ENCODE measurements around the gene MYLK2.
"Not testable (repeated sequence)": the region's sequence is repeated elsewhere in the genome, so short reads cannot be mapped to it uniquely, and the experiment has no call there.

The MYLK2 gene

GRCh38 chr20:31815408-31816188 lies 3.6 kb upstream of the MYLK2 start:
- DNase-seq: no peak

DNA sequence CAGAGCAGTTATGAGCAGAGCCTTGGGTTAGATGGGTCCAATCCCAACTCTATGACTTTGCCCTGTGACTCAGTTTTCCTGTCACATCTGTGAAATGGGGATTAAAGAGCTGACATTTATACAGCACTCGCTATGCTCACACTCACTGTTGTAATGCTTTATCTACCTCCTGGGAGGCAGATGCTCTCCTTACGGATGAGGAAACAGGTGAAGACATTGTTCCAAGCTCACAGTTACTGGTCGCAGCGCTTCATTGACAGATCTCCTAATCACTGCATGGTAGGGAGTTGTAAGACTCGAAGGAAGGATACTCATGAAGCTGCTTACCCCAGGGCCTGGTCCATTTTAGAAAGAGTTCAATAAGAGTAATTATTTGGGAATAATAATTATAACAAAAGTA lies 2.9 kb upstream of the MYLK2 start:
- no peak for DNase-seq

DNA sequence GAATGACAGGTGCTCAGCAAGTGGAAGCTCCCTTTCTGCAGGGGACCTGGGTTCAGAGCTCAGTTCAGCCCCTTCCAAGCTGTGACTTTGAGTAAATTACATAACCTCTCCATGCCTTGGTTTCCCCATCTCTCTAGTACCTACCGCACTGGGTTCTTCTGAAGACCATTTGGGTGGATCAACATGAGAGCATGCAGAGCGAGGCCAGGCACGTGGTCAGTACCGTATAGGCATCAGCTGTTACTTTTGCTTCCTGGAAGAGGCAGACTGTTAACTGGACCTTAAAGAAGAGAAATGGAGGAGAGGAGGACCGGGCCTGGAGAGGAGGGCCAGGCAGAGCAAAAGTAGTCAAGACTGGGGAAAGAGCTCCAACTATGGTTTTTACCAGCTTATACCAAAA lies 1.7 kb upstream of the MYLK2 start:
- DNase-seq: no peak

DNA sequence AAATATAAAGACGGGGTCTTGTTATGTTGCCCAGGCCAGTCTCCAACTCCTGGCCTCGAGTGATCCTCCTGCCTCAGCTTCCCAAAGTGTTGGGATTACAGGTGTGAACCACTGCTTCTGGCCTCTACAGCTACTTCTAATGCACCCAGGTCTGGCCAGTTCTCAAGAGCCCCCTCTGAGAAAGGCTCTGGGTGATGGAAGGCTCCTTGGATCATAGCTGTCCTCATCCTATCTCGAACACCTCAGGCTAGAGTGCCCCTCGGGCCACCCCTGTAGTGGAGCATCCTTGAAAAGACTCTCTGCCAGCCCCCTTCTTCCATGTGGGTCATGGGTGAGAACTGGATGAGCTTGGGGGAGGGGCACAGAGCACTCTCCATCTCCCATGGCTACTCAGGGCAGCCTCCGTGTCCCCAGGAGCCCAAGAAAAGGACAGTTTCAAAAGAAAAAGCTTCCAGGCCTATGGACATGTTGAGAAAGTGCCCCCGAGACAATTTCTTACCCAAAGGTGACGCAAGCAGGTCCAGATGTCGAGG lies 714 bp upstream of the MYLK2 start:
- no peak for DNase-seq

- no peak for DNase-seq
These were observed 1.1 kb downstream of the MYLK2 start for GRCh38 chr20:31820228-31820627.

- DNase-seq: no peak
These were observed 2.3 kb downstream of the MYLK2 start for GRCh38 chr20:31821427-31821826.

- DNase-seq: peak in 48 of 56 donors; percentile 5 to 83 (median 48)
These were observed 3.5 kb downstream of the MYLK2 start for GRCh38 chr20:31822421-31823330.

DNA sequence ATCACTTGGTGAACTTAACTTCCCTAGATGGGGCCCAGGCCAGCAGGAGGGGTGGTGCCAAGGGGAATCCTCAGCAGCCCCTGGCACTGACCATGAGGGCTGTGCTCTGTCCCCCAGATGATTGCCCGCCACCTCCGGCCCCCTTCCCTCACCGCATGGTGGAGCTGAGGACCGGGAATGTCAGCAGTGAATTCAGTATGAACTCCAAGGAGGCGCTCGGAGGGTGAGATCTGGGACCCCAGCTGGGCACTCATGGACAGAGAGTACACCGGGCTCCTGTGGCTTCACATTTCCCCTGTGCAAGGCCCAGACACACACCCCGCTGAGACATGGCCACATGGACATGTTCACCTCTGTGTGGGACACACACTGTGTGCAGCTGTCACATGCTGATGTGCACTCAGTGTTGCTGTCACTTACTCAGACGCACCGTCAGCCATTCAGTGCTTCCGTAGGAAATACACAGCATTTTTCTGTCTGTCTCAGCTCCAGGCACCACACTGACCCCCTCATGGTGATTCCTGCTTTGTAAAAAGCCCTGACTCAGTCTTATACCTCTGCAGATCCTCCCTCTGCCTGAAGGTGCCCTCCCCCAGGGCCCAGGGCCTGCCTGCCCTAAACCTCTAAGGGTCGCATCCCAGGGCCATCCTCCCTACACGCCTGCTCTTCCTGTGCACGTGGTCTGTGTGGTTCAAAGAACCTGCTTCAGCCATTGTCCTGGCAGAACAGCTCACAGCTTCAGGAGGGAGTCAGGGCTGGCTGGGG lies 4.4 kb downstream of the MYLK2 start:
- no peak for DNase-seq

- no peak for DNase-seq
These were observed 4.9 kb downstream of the MYLK2 start for GRCh38 chr20:31824125-31824485.

- no peak for DNase-seq
These were observed 5.6 kb downstream of the MYLK2 start for GRCh38 chr20:31824554-31825313.

- DNase-seq: no peak
These were observed 6.9 kb downstream of the MYLK2 start for GRCh38 chr20:31826074-31826473.

DNA sequence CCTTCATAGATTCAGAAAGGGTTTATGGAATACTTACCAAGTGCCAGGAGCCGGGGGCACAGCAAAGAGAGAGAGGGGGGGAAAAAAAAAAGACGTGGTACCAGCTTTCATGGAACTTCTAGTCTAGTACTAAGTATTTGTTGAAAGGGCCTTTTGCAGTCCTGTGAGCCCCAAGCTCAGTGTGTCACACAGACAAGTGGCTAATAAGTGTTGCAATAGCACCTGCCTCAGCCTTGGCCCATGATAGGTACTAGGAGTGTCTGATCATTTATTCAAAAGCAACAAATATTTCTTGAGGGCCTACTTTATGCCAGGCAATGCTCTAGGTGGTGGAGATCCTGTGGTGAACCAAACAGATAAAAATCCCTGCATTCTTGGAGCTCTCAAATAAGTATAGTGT lies 7.9 kb downstream of the MYLK2 start:
- DNase-seq: no peak

GRCh38 chr20:31828016-31828415 lies 8.9 kb downstream of the MYLK2 start:
- not testable (repeated sequence) for DNase-seq

DNA sequence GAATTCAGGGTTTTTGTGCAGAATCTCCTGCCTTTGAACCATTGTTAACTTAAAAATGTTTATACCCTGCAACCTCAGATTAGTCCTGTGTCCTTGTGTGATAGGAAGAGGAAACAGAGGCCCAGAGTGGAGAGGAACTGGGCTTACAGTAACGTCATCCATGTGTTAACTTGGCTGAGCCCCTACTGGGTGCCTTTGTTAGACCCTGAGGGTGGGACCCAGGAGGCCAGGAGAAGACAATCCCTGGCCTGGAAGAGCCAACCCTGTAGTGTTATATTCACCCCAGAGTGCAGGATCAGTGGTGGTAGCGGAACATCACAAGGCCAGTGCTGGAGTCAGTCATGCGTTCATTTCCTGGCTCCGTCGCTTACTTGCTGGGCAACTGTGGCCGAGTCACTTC lies 10.6 kb downstream of the MYLK2 start:
- DNase-seq: no peak

- DNase-seq: no peak
These were observed 11.3 kb downstream of the MYLK2 start for GRCh38 chr20:31830406-31830981.

DNA sequence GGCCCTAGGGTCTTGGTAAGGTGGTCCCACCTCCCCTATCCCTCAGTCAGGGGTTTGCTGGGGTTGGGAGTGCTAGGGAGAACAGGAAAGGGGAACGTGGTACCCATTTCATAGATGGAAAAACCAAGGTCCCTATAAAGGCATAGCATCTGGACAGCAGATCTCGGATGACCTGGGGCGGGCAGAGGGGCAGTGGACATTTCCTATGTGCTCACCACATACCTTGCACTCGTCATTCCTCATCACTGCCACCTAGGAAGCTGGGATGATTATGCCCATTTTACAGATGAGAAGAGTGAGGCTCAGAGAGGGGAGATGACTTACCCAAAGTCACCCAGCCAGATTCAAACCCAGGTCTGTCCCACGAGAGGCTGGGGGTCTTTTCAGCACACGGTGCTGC lies 12.1 kb downstream of the MYLK2 start:
- DNase-seq: no peak

GRCh38 chr20:31831771-31832306 lies 12.7 kb downstream of the MYLK2 start:
- peak in 1 of 56 donors; percentile 1 for DNase-seq

DNA sequence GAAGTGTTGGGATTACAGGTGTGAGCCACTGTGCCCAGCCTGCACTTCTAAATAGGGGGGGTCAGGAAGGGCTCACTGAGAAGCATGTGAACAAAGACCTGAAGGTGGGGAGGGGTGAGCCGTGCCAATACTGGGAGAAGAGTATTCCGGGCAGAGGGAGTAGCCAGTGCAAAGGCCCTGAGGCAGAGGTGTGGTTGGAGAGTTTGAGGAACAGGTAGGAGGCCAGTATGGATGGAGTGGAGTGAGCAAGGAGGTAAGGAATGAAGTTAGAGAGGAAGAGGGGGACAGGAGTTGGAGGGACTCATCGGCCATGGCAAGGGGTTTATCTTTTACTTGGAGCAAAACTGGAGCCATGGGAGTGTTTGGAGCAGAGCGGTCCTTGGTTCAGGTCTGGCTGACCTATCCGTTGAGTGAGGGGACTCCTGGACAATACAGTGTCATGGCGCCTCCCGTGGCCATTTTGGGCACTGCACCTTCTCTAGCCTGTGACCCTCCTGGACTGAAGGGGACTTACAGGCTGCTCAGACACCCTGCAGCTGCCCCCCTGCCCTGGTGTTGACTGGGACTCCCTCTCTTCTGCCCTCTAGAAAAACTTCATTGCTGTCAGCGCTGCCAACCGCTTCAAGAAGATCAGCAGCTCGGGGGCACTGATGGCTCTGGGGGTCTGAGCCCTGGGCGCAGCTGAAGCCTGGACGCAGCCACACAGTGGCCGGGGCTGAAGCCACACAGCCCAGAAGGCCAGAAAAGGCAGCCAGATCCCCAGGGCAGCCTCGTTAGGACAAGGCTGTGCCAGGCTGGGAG lies 14.2 kb downstream of the MYLK2 start:
- DNase-seq: peak in 18 of 56 donors; percentile 1 to 55 (median 8)

GRCh38 chr20:31833931-31834521 lies 14.9 kb downstream of the MYLK2 start:
- no peak for DNase-seq
